ENCODE data around the gene PTPN11. TPM values are rescaled to one million over a fixed set of nuclear protein-coding genes. Genes with fewer than 3 reads are reported as not detected.
"Not testable (repeated sequence)": the region's sequence is repeated elsewhere in the genome, so short reads cannot be mapped to it uniquely, and the experiment has no call there.

Gene PTPN11
- total RNA-seq, 2 donors from 2014 or later = 65.1 to 69.1 TPM

DNA sequence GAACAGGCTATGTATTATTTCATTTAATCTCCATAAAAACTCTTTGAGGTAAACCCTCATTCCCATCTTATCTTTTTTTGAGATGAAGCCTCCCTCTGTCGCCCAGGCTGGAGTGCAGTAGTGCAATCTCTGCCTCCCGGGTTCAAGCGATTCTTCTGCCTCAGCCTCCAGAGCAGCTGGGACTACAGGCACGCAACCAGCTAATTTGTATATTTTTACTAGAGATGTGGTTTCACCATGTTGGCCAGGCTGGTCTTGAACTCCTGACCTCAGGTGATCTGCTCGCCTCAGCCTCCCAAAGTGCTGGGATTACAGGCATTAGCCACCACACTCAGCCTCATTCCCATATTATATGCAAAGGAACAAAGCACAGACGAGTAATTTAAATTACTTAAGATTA, 11.1 kb upstream of the PTPN11 start:
- ATAC-seq; intact Hi-C loops (cut with DNase I, micrococcal nuclease); DNase-seq: not testable (repeated sequence)

- intact Hi-C loops (cut with DNase I, micrococcal nuclease) = no loop called here
- DNase-seq (no peak), ATAC-seq (peak; percentile 21)
Measured at GRCh38 chr12:112408621-112409020, 10.1 kb upstream of the PTPN11 start.

- ATAC-seq = peak; percentile 92
- DNase-seq = peak; percentile 70 to 87
- intact Hi-C loops (cut with DNase I, micrococcal nuclease) = no loop called here
Measured at GRCh38 chr12:112409064-112409905, 9.5 kb upstream of the PTPN11 start, which contains the start of gene RPL6. TSS of gene RPL6 (minus strand) at chr12:112409605. CDS start at chr12:112408656, 949 bp downstream.

GRCh38 chr12:112409906-112410244, 8.9 kb upstream of the PTPN11 start:
- intact Hi-C loops (cut with DNase I, micrococcal nuclease) = no loop called here
- DNase-seq (no peak), ATAC-seq (no peak)

GRCh38 chr12:112413855-112414625, 4.7 kb upstream of the PTPN11 start:
- intact Hi-C loops (cut with DNase I, micrococcal nuclease) = no loop called here
- no peak for ATAC-seq
- no peak for DNase-seq

GRCh38 chr12:112415457-112415856, 3.3 kb upstream of the PTPN11 start:
- ATAC-seq; intact Hi-C loops (cut with DNase I, micrococcal nuclease); DNase-seq: not testable (repeated sequence)

- DNase-seq (no peak), ATAC-seq (peak; percentile 36)
- intact Hi-C loops (cut with DNase I, micrococcal nuclease) = no loop called here
Measured at GRCh38 chr12:112418273-112418607, 507 bp upstream of the PTPN11 start.

GRCh38 chr12:112419297-112420133, 768 bp downstream of the PTPN11 start:
- DNase-seq = peak; percentile 56 to 59
- intact Hi-C loops (cut with DNase I, micrococcal nuclease) = no loop called here
- peak; percentile 61 for ATAC-seq

GRCh38 chr12:112420740-112421139, 2.0 kb downstream of the PTPN11 start:
- no peak for ATAC-seq
- no peak for DNase-seq
- intact Hi-C loops (cut with DNase I, micrococcal nuclease) = no loop called here

DNA sequence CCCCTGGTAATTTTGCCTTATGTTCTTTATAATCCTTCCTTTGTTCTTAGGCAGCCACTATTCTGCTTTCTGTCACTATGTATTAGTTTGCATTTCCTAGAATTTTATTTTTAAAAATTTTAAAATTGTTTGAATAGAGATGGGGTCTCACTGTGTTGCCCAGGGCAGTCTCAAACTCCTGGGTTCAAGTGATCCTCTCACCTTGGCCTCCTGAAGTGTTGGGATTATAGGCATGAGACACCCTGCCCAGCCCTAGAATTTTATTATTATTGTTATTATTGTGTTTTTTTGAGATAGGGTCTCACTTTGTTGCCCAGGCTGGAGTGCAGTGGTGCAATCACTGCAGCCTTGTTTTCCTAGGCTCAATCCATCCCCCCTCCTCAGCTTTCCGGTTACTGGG, 2.6 kb downstream of the PTPN11 start:
- intact Hi-C loops (cut with DNase I, micrococcal nuclease) = no loop called here
- ATAC-seq (no peak), DNase-seq (no peak)

DNA sequence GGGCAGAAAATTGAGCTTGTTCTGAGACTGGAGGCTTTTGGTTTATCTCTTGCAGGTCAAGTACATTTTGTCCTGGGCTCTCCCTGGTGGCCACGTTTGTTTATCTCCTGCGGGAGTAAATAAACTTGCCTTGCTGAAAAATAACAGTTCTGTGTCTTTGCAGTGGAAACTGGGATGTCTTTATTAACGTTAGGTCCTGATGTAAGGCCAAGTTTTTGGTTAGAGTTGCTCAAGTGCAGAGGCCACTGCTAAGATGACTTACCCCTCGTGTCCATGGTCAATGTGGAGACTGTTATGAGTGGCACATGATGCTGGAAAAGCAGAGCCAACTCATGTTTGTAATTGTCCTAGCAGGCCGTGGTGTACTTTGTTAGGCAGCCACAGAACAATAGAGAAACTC, 3.8 kb downstream of the PTPN11 start:
- intact Hi-C loops (cut with DNase I, micrococcal nuclease) = no loop called here
- DNase-seq (no peak), ATAC-seq (no peak)

- ATAC-seq = no peak
- intact Hi-C loops (cut with DNase I, micrococcal nuclease) = no loop called here
- DNase-seq = no peak
Measured at GRCh38 chr12:112424126-112424525, 5.4 kb downstream of the PTPN11 start.

GRCh38 chr12:112425582-112426382, 7.0 kb downstream of the PTPN11 start:
- intact Hi-C loops (cut with DNase I, micrococcal nuclease) = no loop called here
- ATAC-seq = no peak
- no peak for DNase-seq

DNA sequence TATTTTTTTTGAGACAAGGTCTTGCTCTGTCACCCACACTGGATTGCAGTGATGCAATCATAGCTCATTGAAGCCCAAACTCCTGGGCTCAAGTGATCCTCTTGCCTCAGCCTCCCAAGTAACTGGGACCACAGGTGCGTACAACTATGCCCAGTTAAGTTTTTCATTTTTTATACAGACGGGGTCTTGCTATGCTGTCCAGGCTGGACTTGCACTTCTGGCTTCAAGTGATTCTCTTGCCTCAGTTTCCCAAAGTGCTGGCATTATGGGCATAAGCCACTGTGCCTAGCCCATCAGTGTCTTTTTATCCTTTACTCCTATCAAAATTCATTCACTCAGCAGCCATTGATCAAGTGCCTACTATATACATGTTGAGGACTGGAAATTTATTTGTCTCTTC, 9.0 kb downstream of the PTPN11 start:
- no peak for ATAC-seq
- intact Hi-C loops (cut with DNase I, micrococcal nuclease) = no loop called here
- no peak for DNase-seq

- DNase-seq (no peak), ATAC-seq (no peak)
- intact Hi-C loops (cut with DNase I, micrococcal nuclease) = no loop called here
Measured at GRCh38 chr12:112430929-112431328, 12.2 kb downstream of the PTPN11 start.

GRCh38 chr12:112431965-112432364, 13.2 kb downstream of the PTPN11 start:
- intact Hi-C loops (cut with DNase I, micrococcal nuclease) = no loop called here
- DNase-seq = no peak
- ATAC-seq = no peak

DNA sequence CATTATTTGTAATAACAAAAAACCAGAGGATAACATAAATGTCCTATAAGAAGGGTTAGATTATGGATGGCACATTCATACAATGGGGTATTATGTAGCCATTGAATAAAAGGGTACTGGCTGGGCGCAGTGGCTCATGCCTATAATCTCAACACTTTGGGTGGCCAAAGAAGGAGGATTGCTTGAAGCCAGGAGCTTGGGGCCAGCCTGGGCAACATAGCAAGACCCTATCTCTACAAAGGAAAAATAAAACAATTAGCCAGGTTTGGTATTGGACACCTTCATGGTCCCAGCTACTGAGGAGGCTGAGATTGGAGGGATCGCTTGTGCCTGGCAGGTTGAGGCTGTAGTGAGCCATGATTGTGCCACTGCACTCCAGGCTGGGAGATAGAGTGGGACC, 14.8 kb downstream of the PTPN11 start:
- intact Hi-C loops (cut with DNase I, micrococcal nuclease) = no loop called here
- DNase-seq = no peak
- ATAC-seq = no peak

DNA sequence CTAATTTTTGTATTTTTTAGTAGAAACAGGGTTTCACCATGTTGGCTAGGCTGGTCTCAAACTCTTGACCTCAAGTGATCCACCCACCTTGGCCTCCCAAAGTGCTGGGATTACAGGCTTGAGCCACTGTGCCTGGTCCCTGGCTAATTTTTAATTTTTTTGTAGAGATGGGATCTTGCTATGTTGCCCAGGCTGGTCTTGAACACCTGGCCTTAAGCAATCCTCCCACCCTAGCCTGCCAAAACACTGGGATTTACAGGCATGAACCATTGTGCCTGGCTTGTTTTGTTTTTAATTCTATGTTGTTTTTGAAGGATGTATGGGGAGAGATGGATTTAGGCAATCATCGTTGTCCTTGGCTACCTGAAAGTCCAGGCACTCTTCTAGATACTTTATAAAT, 19.9 kb downstream of the PTPN11 start:
- DNase-seq; ATAC-seq; intact Hi-C loops (cut with DNase I, micrococcal nuclease): not testable (repeated sequence)

- no peak for ATAC-seq
- DNase-seq = no peak
- intact Hi-C loops (cut with DNase I, micrococcal nuclease) = no loop called here
Measured at GRCh38 chr12:112439769-112440168, 21.0 kb downstream of the PTPN11 start.

Data from left colon (tissue), 2 donors.